ENCODE results near the gene MED15. TPM values are rescaled to one million over a fixed set of nuclear protein-coding genes. Genes with fewer than 3 reads are reported as not detected.
A peak's percentile ranks its signal among the peaks of the same experiment; 100 is the strongest.

The MED15 gene
- total and polyA plus RNA-seq, 2 of the 8 experiments (the other 6 are each of a cell fraction or from before 2014, with no cell fraction given): 28.3 to 57.1 TPM

GRCh38 chr22:20494978-20495860, 12.2 kb upstream of the MED15 start, which contains the start of gene KLHL22:
Gene KLHL22, minus strand, starts transcription at chr22:20495795. Its CDS starts 6,584 bp downstream, at chr22:20489211.
- Histone ChIP-seq H2BK15ac (ENCODE audit: low read length) (peak within 1 kb of the TSS; percentile 12; the same call in 1 of the 2 replicates), H3K9me3 (ENCODE audit: insufficient read depth in 2 of 2, low read depth in 1 of 2, low read length in 1 of 2) (no peaks in the 10 kb centered on the region), H2BK5ac (ENCODE audit: low read depth, low read length) (peak within 1 kb of the TSS; percentile 93), H4K91ac (replicated peaks; ENCODE audit: insufficient read length, low read length) (peak within 1 kb of the TSS; percentile 71), H3K56ac (replicated peaks; ENCODE audit: insufficient read length, low read depth, low read length) (peak within 1 kb of the TSS; percentile 24), H2BK20ac (ENCODE audit: low read length) (no peak within 1 kb of the TSS), H3K9ac (replicated peaks in 1 of 4; ENCODE audit: extremely low read depth in 1 of 4, low read depth in 3 of 4, low read length in 3 of 4) (peak within 1 kb of the TSS; percentile 1 to 90 (median 59)), H3K4ac (replicated peaks; ENCODE audit: insufficient read length, low read depth, low read length) (peak within 1 kb of the TSS; percentile 27), H3K23me2 (ENCODE audit: low read depth, low read length) (peaks cover 12% of the 10 kb centered on the region; the same call in 1 of the 2 replicates), H3K23ac (ENCODE audit: insufficient read length) (no peak within 1 kb of the TSS), H3K18ac (ENCODE audit: extremely low read depth, low read length) (peak within 1 kb of the TSS; percentile 87), H3K4me1 (replicated peaks in 1 of 4; ENCODE audit: control insufficient read depth in 3 of 4, insufficient read depth in 4 of 4, low read length in 3 of 4) (peaks cover 0 to 8% (median 4%) of the 10 kb centered on the region in 4 experiments; a peak in 3 of 7 replicates), H3K79me2 (ENCODE audit: control insufficient read depth in 1 of 2, insufficient read depth in 2 of 2, low read length in 2 of 2) (0 out of 4 replicates have a peak, but pooled peaks cover 0 to 3% of the 10 kb centered on the region in 2 experiments), H4K5ac (ENCODE audit: insufficient read length, low read depth, low read length) (peak within 1 kb of the TSS; percentile 79), H3K14ac (ENCODE audit: insufficient read length) (no peak within 1 kb of the TSS), H3K79me1 (ENCODE audit: low read depth, low read length) (peaks cover 2% of the 10 kb centered on the region; the same call in 1 of the 2 replicates), H4K8ac (ENCODE audit: extremely low read depth, insufficient read depth, low read length) (peak within 1 kb of the TSS; percentile 59; the same call in 1 of the 2 replicates), H4K20me1 (replicated peaks in 1 of 2; ENCODE audit: control insufficient read depth in 1 of 2, insufficient read depth in 2 of 2, low read length in 2 of 2) (peaks cover 6 to 9% of the 10 kb centered on the region in 2 experiments), H3K27ac (ENCODE audit: low read depth, low read length) (peak within 1 kb of the TSS; percentile 80; the same call in 1 of the 2 replicates), H2BK120ac (replicated peaks; ENCODE audit: low read depth, low read length) (no peak within 1 kb of the TSS), H3K4me2 (ENCODE audit: insufficient read depth in 1 of 2, low read depth in 2 of 2, low read length in 2 of 2) (peak within 1 kb of the TSS; percentile 67 to 92), H2AFZ (ENCODE audit: low read length) (peak within 1 kb of the TSS; percentile 88; the same call in 1 of the 2 replicates), H2BK12ac (ENCODE audit: low read depth, low read length) (peak within 1 kb of the TSS; percentile 87; the same call in 1 of the 2 replicates), H2AK5ac (ENCODE audit: low read depth, low read length) (no peak within 1 kb of the TSS), H3K36me3 (ENCODE audit: control insufficient read depth in 2 of 4, insufficient read depth in 4 of 4, low read length in 3 of 4) (peaks cover 0 to 2% (median 0%) of the 10 kb centered on the region in 4 experiments; a peak in 3 of 8 replicates), H3K4me3 (ENCODE audit: extremely low read depth in 1 of 4, insufficient read depth in 2 of 4, low read depth in 3 of 4, low read length in 4 of 4) (peak within 1 kb of the TSS; percentile 55 to 87 (median 82)), H3K27me3 (replicated peaks in 1 of 4; ENCODE audit: control insufficient read depth in 3 of 4, extremely low read depth in 1 of 4, insufficient read depth in 3 of 4, low read length in 3 of 4) (peaks cover 0 to 12% (median 10%) of the 10 kb centered on the region in 4 experiments; a peak in 5 of 7 replicates)
- no peak for FAIRE-seq
- ChIA-PET CTCF (ENCODE audit: partially characterized antibody) (interaction anchor here (0.5 to 2.8 kb wide), 7 partner anchors 10 to 174 kb away, joined by 3 to 12 read pairs (median 3); no protein-coding TSS in a partner anchor), POLR2A (ENCODE audit: partially characterized antibody) (no interaction called here)
- peak in 1 of 2 experiments; percentile 90 for DNase-seq (ENCODE audit: low read depth in 1 of 2, low spot score in 2 of 2)
- 2% methylated on average over 42 of the region's 108 CpGs; no CpG with 5 or more reads in 1 of the 2 experiments for WGBS, 2 experiments (ENCODE audit: extremely low coverage in 1 of 2, insufficient coverage in 1 of 2, insufficient read length in 1 of 2, insufficient replicate concordance in 2 of 2, low coverage in 1 of 2, low lambda C conversion rate in 2 of 2, missing lambda C conversion rate in 1 of 2)
- no peak for TF ChIP-seq SP4 (IDR thresholded peaks at IDR 0.05; ENCODE audit: low read length)
- peak; percentile 68; the same call in 1 of the 2 replicates for TF ChIP-seq SUZ12 (IDR thresholded peaks at IDR 0.05; ENCODE audit: low read length)
- TF ChIP-seq FOSL1 (IDR thresholded peaks at IDR 0.05; ENCODE audit: insufficient read depth, low read depth, low read length): no peak
- TF ChIP-seq HDAC2 (IDR thresholded peaks at IDR 0.05; ENCODE audit: borderline replicate concordance in 1 of 2, low read depth in 2 of 2, low read length in 2 of 2): no peak; a peak in 1 of 4 replicates
- peak; percentile 82 for TF ChIP-seq KDM4A (IDR thresholded peaks at IDR 0.05; ENCODE audit: low read depth, low read length, severe bottlenecking)
- TF ChIP-seq E2F6 (IDR thresholded peaks at IDR 0.05): peak; percentile 68; the same call in 1 of the 2 replicates
- TF ChIP-seq TEAD4 (IDR thresholded peaks at IDR 0.05; ENCODE audit: low read depth, low read length): no peak
- no peak for TF ChIP-seq RFX5 (IDR thresholded peaks at IDR 0.05; ENCODE audit: borderline replicate concordance, low read depth, low read length)
- TF ChIP-seq CBX5 (IDR thresholded peaks at IDR 0.05; ENCODE audit: low read depth, low read length): no peak

All from H1 (cell line).